Nephron progenitor cell (in vitro differentiated cells): ENCODE results near the gene MTX1.
A peak's percentile ranks its signal among the peaks of the same experiment; 100 is the strongest.
"Not testable (repeated sequence)": the region's sequence is repeated elsewhere in the genome, so short reads cannot be mapped to it uniquely, and the experiment has no call there.

Source experiments
- DNase-seq: peaks from one replicate; pipeline ENCODE4 v3.0.0; 2021
- H3K27ac Mint-ChIP-seq: 2 replicates; pipeline ENCODE4 v1.8.0; 2021; ENCODE audit warnings: mild to moderate bottlenecking, moderate library complexity, mixed read lengths
- H3K27me3 Mint-ChIP-seq: 2 replicates; pipeline ENCODE4 v1.8.0; 2021; ENCODE audit warnings: mild to moderate bottlenecking, low read depth, mixed read lengths; ENCODE audit not compliant: poor library complexity
- H3K36me3 Mint-ChIP-seq: 2 replicates; pipeline ENCODE4 v1.8.0; 2021; ENCODE audit warnings: low read depth, mixed read lengths
- H3K4me1 Mint-ChIP-seq: 2 replicates; pipeline ENCODE4 v1.8.0; 2021; ENCODE audit warnings: mixed read lengths
- H3K4me3 Mint-ChIP-seq: 2 replicates; pipeline ENCODE4 v1.8.0; 2021; ENCODE audit warnings: mild to moderate bottlenecking, moderate library complexity, mixed read lengths
- H3K9me3 Mint-ChIP-seq: 2 replicates; pipeline ENCODE4 v1.8.0; 2021; ENCODE audit warnings: mild to moderate bottlenecking, moderate library complexity, mixed read lengths
- TF ChIP-seq, protein P1 (sequence below): fragments of 200-600 bp; sonication (generic); IDR thresholded peaks from 2 replicates; pipeline ENCODE4 v1.5.0; 2021; ENCODE audit warnings: antibody characterized with exemption

Gene MTX1

DNA sequence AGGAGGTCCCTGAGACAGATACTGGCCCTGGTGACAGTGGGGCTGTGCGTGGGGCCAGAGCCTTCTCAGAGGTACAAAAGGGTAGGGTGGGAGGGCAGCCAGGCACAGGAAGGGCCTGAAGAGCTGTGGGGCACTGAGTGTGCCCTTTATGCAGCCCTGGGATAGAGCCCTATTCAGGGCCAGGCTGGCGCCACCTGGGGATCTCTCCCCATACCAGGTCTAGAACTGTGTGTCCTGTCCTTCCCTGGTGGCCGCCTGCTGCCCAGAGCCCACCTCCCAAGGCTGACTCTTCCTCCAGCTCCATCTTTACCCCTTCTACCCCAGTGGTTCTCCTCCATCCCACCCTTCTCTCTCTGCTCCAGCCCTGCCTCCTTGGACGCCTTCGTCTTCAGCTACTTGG is 25.0 kb downstream of the MTX1 start:
- H3K4me3 Mint-ChIP-seq, H3K27me3 Mint-ChIP-seq, H3K27ac Mint-ChIP-seq, H3K36me3 Mint-ChIP-seq, H3K9me3 Mint-ChIP-seq, DNase-seq, H3K4me1 Mint-ChIP-seq: not testable (repeated sequence)

DNA sequence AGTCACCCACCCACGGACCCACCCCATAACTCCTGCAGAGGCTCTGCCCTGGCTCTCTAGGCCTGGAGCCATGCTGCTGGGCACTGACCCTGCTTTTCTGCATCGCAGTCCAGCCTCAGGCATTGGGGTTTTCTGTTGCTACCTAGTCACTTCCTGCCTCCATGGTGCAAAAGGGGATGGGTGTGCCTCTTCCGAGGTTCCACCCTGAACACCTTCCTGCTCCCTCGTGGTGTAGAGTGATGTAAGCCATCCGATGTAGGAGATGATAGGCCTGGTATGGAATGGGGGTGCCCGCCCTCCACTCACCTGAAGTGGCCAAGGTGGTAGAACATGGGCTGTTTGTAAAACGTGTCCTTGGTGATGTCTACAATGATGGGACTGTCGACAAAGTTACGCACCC is 26.9 kb downstream of the MTX1 start:
- H3K36me3 Mint-ChIP-seq, H3K9me3 Mint-ChIP-seq, H3K27ac Mint-ChIP-seq, DNase-seq, H3K27me3 Mint-ChIP-seq, H3K4me1 Mint-ChIP-seq, H3K4me3 Mint-ChIP-seq: not testable (repeated sequence)

DNA sequence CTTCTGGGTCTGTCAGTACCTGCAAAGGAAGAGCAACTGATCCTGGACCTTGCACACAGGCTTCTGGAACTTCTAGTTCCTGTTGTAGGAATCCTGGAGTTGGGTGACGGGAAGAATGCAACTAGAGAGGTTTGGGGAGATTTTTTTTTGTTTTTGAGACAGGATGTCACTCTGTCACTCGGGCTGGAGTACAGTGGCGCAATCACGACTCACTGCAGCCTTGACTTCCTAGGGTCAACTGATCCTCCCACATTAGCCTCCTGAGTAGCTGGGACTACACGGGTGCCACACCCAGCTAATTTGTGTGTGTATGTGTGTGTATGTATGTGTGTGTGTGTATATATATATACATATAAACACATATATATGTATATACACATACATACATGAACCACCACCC is 28.0 kb downstream of the MTX1 start:
- TF ChIP-seq, protein P1, sequence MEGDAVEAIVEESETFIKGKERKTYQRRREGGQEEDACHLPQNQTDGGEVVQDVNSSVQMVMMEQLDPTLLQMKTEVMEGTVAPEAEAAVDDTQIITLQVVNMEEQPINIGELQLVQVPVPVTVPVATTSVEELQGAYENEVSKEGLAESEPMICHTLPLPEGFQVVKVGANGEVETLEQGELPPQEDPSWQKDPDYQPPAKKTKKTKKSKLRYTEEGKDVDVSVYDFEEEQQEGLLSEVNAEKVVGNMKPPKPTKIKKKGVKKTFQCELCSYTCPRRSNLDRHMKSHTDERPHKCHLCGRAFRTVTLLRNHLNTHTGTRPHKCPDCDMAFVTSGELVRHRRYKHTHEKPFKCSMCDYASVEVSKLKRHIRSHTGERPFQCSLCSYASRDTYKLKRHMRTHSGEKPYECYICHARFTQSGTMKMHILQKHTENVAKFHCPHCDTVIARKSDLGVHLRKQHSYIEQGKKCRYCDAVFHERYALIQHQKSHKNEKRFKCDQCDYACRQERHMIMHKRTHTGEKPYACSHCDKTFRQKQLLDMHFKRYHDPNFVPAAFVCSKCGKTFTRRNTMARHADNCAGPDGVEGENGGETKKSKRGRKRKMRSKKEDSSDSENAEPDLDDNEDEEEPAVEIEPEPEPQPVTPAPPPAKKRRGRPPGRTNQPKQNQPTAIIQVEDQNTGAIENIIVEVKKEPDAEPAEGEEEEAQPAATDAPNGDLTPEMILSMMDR, result no peak

DNA sequence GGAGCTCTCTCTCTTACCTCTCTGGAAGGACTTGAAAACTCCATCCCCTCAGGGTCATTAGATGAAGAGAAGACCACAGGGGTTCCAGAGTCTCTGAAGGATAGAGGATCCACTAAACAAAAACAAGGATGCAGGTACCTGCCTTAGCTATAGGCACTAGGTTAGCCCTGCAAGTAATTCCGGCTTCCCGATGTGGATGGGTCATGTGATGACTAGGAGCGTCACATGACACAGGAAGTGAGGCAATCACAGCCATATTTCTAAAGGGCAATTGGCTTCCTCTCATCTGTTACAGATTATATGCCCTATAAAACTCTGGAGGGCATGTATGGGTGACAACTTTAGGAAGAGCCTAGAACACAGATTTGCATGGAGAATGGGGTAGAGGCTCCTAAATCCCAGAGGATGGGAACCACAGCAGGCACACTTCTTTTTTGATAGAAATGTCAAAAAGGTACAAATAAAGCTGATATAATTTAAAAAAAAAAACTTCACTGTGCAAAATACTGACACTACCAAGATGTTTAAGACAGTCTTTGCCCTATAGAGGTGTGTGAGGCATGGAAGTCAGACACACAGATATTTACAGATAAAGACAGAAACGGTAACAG is 32.7 kb downstream of the MTX1 start:
- TF ChIP-seq, protein P1, result no peak
- Mint-ChIP-seq H3K4me1 (peaks cover 53% of the 10 kb centered on the region), H3K4me3 (peak overlapping the region; percentile 86), H3K27me3 (no peaks in the 10 kb centered on the region), H3K9me3 (no peaks in the 10 kb centered on the region), H3K36me3 (peaks cover 6% of the 10 kb centered on the region), H3K27ac (peak overlapping the region; percentile 65)
- DNase-seq, result peak; percentile 52

More for the DNA sequence above, 28.0 kb downstream of the MTX1 start:
- H3K27ac Mint-ChIP-seq, result no peak overlapping the region
- H3K4me1 Mint-ChIP-seq, result peaks cover 12% of the 10 kb centered on the region
- no peaks in the 10 kb centered on the region for H3K27me3 Mint-ChIP-seq
- H3K36me3 Mint-ChIP-seq, result peaks cover 5% of the 10 kb centered on the region
- H3K4me3 Mint-ChIP-seq, result no peak overlapping the region
- no peak for DNase-seq
- no peaks in the 10 kb centered on the region for H3K9me3 Mint-ChIP-seq

DNA sequence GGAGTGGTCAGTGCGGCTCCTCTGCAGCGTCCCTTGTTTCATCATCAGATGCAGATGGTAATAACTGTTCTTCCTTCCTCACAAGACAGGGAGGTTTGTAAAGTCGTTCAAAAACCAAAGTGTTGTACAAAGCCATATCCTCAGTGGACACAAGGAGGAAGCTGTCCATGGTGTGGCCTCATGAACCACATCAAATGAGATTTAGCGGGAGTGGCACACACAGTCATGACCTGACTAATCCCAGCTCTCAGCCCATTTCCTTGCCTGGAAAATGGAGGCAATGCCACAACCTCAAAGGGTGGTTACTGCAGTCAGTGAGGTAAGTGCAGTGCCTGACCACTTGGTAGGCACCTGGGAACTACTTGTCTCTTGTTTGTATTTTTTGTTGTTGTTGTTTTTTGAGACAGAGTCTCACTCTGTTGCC is 33.4 kb downstream of the MTX1 start:
- Mint-ChIP-seq H3K27ac (no peak overlapping the region), H3K4me3 (no peak overlapping the region), H3K9me3 (no peaks in the 10 kb centered on the region), H3K27me3 (no peaks in the 10 kb centered on the region), H3K4me1 (peaks cover 53% of the 10 kb centered on the region), H3K36me3 (peaks cover 12% of the 10 kb centered on the region)
- TF ChIP-seq, protein P1, result no peak
- no peak for DNase-seq

DNA sequence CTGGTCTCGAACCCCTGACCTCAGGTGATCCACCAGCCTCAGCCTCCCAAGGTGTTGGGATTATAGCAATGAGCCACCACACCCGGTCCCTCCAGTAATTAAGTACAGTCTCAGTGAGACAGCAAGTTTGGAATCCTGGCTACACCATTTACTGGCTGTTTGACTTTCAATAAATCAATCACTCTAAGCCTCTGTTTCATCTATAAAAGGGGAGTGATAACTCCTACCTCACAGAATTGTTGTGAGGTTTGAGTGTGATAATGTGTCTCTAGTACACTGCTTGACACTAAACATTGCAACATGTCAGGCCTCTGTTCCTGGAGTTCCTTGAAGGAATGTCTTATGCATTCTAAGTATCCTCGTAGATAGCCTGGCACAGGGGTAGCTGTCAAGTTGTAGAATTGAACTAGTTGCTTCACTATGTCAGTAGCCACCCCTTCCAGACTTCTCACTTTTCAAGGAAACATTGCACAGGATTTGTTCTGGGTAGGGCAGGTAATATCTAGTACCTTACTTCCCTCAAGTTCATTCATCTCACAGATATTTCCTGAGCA is 34.4 kb downstream of the MTX1 start:
- no peak for DNase-seq
- Mint-ChIP-seq H3K27ac (peak overlapping the region; percentile 85), H3K4me1 (peaks cover 53% of the 10 kb centered on the region), H3K27me3 (no peaks in the 10 kb centered on the region), H3K9me3 (no peaks in the 10 kb centered on the region), H3K36me3 (peaks cover 16% of the 10 kb centered on the region), H3K4me3 (peak overlapping the region; percentile 79)
- TF ChIP-seq, protein P1, result no peak
